Nucleus accumbens (tissue), 56 donors: Measurements from ENCODE around the gene DPT.

Source experiments
- DNase-seq, 56 donors: peaks; one replicate each; lab custom pipeline; 2025; lab: John Stamatoyannopoulos, UW

Gene DPT

GRCh38 chr1:168739908-168740307, 10.9 kb upstream of the DPT start:
- no peak for DNase-seq

GRCh38 chr1:168736520-168736919, 7.5 kb upstream of the DPT start:
- DNase-seq, result no peak

DNA sequence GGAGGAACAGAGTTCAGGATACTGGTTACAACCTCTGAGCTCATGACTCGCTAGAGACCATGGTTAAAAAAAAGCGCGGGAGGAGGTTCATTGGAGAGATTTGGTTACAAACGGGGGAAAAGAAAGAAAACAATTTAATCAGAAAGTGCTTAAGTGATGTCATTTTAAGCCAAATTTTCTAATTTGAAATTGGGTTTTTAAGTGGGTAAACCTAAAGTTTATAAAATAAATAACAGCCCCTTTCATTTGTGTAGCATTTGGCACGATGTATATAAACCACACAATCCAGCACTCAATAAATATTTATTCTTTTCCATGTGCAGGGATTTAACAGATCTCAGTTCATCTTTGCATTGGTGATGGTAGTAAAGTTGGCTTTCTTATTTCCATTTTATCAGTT, 7.0 kb upstream of the DPT start:
- no peak for DNase-seq

- peak in 3 of 56 donors; percentile 5 to 9 (median 9) for DNase-seq
Measured at GRCh38 chr1:168734946-168735345, 5.9 kb upstream of the DPT start.

DNA sequence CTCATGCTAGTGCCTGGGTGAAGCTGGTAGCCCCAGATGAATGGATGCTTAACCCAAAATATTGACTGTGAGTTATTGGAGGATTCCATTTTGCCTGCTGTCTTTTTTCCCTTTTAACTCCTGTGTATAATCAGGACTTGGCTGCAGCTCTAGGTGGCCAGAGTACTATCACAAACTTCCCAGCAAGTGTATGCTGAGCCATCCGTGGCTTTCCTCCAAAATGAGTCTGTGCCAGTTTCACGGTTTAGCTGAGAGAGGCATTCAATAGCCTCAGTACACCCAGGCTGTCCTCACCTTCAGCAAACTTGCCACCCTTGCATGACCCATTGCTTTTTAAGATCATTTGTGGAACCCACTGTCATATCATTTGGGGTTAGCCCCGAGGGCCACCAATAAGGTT, 5.3 kb upstream of the DPT start:
- no peak for DNase-seq

DNA sequence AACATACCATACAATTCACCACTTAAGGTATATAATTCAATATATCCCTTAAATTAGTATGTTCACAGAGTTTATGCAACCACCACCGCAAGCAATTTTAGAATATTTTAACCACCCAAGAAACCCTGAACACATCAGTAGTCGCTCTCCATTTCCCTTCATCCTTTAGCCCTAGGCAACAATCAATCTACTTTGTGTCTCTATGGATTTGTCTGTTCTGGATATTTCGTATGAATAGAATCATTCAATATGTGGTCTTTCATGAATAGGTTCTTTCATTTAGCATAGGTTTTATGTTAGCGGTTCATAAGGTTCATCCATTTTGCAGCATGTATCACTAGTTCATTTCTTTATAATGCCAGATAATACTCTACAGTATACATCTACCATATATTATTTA, 4.2 kb upstream of the DPT start:
- DNase-seq, result no peak

GRCh38 chr1:168732736-168733135, 3.7 kb upstream of the DPT start:
- no peak for DNase-seq

- no peak for DNase-seq
Measured at GRCh38 chr1:168731244-168731953, 2.4 kb upstream of the DPT start.

GRCh38 chr1:168729405-168729802, 398 bp upstream of the DPT start:
- DNase-seq, result no peak

DNA sequence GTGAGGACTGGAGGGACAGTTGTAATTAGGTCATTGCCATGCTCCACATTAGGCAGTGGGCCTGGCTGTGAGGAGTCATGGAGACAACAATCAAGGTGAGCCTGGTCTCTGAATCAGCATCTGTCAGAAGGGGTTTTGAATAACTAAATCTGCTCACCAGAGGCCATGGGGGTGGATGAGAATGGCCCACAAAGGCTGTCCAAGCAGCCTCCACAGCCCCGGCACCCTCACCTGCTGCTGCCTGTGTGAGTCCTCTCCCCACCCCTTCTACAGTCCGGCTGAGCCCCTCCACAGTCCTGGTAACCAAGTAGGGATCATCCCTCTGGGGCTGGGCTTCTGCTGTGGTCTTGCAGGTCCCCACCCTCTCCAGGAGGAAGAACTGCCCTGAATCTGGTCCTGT, 2.3 kb downstream of the DPT start:
- no peak for DNase-seq

- DNase-seq, result no peak
Measured at GRCh38 chr1:168726281-168726680, 2.7 kb downstream of the DPT start.

- DNase-seq, result no peak
Measured at GRCh38 chr1:168725831-168726230, 3.2 kb downstream of the DPT start.

DNA sequence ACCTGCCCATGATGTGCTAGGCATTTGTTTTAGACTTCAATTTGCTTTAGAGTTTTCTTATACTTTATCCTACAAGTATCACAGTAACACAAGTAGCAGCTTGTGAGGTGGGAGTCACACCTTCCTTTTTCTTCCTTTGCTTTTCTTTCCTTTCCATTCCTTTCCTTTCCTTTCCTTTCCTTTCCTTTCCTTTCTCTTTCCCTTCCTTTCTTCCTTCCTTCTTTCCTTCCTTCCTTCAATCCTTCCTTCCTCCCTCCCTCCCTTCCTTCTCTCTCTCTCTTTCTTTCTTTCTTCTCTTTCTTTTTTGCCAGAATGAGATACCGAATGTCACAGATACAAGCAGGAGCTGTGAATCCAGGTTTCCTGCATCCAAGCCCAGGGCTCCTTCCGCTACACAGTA, 3.9 kb downstream of the DPT start:
- no peak for DNase-seq

GRCh38 chr1:168723000-168723399, 6.0 kb downstream of the DPT start:
- no peak for DNase-seq

DNA sequence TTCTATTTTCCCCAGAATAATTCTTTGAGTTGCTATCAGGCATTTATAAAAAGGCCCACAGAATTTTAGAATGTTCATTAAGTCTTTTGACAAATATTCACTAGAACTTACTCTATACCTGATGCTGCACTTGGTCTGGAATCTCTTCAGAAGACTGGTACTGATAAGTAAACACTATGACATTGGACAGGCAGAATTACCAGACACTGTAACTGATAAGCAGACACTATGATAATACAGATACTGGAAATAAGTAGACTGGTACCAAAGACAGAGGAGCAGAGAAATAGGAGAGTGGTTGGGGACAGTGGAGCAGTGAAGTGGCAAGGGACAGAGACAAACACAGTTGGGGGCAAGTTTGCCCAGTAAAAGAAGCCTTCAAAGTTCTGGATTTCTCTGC, 8.2 kb downstream of the DPT start:
- DNase-seq, result no peak

DNA sequence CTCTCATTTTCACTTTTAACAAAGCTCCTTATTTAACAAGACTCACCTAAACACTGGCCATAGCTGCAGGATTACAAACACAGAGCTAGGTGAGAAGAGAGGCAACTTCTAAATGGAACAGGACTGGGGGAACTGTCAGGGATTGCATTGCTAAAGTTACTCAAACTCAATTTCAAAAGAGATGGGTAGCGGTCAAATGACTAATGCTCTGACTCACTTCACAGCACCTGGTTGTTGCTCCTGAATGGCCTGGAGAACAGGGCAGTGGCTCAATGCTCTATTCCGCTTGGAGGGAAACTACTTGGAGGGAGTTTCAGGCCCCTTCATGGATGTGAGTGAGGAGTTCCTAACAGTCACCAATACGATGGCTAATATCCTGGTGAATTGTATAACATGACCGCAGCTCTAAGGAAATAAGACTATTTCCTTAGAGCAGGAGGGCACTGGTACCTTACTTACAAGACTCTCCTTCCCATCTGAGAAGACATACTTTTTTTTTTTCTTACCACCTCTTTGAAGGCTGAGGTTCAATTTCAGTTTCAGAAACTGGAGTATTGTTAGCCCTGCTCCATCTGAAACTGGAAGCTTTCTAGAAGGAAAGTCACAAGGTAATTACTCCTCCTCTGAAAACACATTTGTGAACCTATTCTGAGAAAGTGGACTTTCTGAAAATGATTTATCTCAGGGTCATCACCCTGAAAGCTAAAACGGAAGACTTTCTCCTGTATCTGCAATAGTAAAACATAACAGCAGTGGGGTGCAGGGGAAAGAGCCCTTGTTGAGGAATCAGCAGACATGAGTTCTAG, 9.5 kb downstream of the DPT start:
- no peak for DNase-seq

DNA sequence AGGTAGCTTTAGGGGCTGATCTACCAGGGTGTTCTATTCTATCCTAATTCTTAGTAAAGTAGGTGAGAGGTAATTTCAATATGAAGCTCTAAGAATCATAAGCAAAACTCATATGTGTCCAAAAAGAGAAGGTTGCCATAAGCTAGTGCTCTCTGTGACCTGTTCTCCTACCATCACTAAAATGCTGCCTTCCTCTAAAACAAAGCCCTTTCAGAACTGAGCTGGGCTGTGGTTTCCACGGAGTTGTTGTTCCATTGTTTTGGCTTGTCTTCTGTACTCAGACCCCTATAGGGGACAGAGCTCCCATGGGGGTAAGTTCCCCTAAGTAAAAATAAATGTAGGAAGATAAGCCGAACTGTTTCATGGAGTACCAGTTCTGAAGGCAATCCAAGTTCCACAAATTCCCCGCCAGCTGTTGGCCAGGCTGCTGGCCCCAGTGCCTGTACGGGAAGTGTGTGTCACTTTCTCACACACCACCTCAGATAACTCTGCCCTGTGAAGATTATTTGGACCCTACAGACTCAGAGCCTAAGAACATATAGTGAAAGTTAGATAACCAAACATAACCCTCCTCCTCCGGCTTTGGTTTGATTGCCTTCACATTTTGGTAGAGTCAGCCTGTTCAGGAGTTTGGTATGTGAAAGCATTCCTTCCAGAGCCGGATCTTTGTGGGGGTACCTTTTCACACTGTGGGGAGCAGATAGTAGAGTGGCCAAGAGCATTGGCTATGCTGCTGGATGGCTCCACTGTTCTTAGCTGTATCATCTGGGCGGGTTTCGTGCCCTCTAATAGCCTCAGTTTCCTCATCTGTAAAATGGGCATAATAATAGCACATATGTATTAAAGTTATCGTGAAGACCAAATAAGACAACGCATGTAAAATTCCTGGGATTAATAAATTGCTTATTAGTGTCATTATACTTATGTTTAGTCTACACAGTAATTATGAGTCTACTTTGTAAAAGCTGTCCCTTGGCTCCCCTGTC, 10.8 kb downstream of the DPT start:
- DNase-seq, result no peak

DNA sequence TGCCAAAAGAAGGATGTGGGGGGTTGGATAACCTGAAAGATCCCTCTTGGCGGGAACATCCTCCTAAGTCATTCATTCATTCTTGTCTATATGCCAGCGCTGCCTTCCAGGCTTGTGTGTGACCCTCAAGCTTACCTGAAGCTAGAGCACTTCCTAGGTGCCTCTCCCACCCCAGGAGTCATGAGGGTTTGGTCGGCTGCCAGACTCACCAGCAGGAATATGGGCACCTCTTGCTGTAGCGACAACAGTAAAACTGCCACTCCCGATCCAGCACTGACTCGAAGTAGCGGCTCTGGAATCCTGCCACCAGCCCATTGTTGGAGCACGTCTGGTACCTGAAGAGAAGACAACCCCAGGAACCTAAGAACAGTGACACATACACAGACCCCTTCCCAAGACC, 15.0 kb downstream of the DPT start:
- DNase-seq, result no peak

- peak in 2 of 56 donors; percentile 2 to 5 for DNase-seq
Measured at GRCh38 chr1:168709405-168710363, 19.3 kb downstream of the DPT start.
